ENCODE results near the gene GAPDH.
"Not testable (repeated sequence)": the region's sequence is repeated elsewhere in the genome, so short reads cannot be mapped to it uniquely, and the experiment has no call there.

The GAPDH gene

GRCh38 chr12:6492838-6493496 is 41.4 kb upstream of the GAPDH start, which contains the start of gene MRPL51:
Gene MRPL51 (minus strand): TSS chr12:6493262. CDS start chr12:6493136, 126 bp downstream.
- no peak for TF ChIP-seq CTCF (conservative IDR thresholded peaks at IDR 0.05; ENCODE audit: low read depth, low read length)
- Histone ChIP-seq H3K27ac (peak within 1 kb of the TSS; percentile 93), H3K4me2 (peak within 1 kb of the TSS; percentile 83), H2AFZ (ENCODE audit: low read depth) (peak within 1 kb of the TSS; percentile 27), H4K20me1 (ENCODE audit: insufficient read depth) (no peaks in the 10 kb centered on the region), H3K27me3 (ENCODE audit: insufficient read depth, low read depth) (no peaks in the 10 kb centered on the region), H3K4me3 (IDR thresholded peaks at IDR 0.05; ENCODE audit: insufficient read depth, low read depth, low read length) (peak within 1 kb of the TSS; percentile 51), H3K4me1 (ENCODE audit: low read depth, poor library complexity, severe bottlenecking) (peaks cover 16% of the 10 kb centered on the region), H3K9ac (peak within 1 kb of the TSS; percentile 86), H3K79me2 (ENCODE audit: insufficient read depth, low read depth) (peaks cover 35% of the 10 kb centered on the region), H3K36me3 (ENCODE audit: insufficient read depth) (no peaks in the 10 kb centered on the region)

- Histone ChIP-seq H3K4me1 (ENCODE audit: low read depth, poor library complexity, severe bottlenecking) (peaks cover 16% of the 10 kb centered on the region), H3K36me3 (ENCODE audit: insufficient read depth) (no peaks in the 10 kb centered on the region), H3K4me2 (peak within 1 kb of the TSS; percentile 83), H2AFZ (ENCODE audit: low read depth) (peak within 1 kb of the TSS; percentile 27), H3K27me3 (ENCODE audit: insufficient read depth, low read depth) (no peaks in the 10 kb centered on the region), H3K4me3 (IDR thresholded peaks at IDR 0.05; ENCODE audit: insufficient read depth, low read depth, low read length) (peak within 1 kb of the TSS; percentile 51), H4K20me1 (ENCODE audit: insufficient read depth) (no peaks in the 10 kb centered on the region), H3K9ac (peak within 1 kb of the TSS; percentile 86), H3K79me2 (ENCODE audit: insufficient read depth, low read depth) (peaks cover 35% of the 10 kb centered on the region), H3K27ac (peak within 1 kb of the TSS; percentile 93)
- peak; percentile 21; the same call in 1 of the 2 replicates for TF ChIP-seq CTCF (conservative IDR thresholded peaks at IDR 0.05; ENCODE audit: low read depth, low read length)
Observed at GRCh38 chr12:6493497-6494257, 40.6 kb upstream of the GAPDH start, which contains the start of gene NCAPD2. Gene NCAPD2 (plus strand): TSS chr12:6494102. CDS start chr12:6495099, 997 bp downstream.

- peak overlapping the region; percentile 51 for H3K4me3 ChIP-seq (IDR thresholded peaks at IDR 0.05; ENCODE audit: insufficient read depth, low read depth, low read length)
- H4K20me1 ChIP-seq (ENCODE audit: insufficient read depth), result no peaks in the 10 kb centered on the region
- H3K27ac ChIP-seq, result peak overlapping the region; percentile 93
- H3K9ac ChIP-seq, result peak overlapping the region; percentile 86; the same call in 1 of the 2 replicates
- H3K4me2 ChIP-seq, result peak overlapping the region; percentile 83
- H3K27me3 ChIP-seq (ENCODE audit: insufficient read depth, low read depth), result no peaks in the 10 kb centered on the region
- no peaks in the 10 kb centered on the region for H3K36me3 ChIP-seq (ENCODE audit: insufficient read depth)
- peaks cover 16% of the 10 kb centered on the region for H3K4me1 ChIP-seq (ENCODE audit: low read depth, poor library complexity, severe bottlenecking)
- no peak for TF ChIP-seq CTCF (conservative IDR thresholded peaks at IDR 0.05; ENCODE audit: low read depth, low read length)
- peaks cover 35% of the 10 kb centered on the region for H3K79me2 ChIP-seq (ENCODE audit: insufficient read depth, low read depth)
- H2AFZ ChIP-seq (ENCODE audit: low read depth), result peak overlapping the region; percentile 27; the same call in 1 of the 2 replicates
Observed at GRCh38 chr12:6494258-6494743, 40.0 kb upstream of the GAPDH start.

- no peak for TF ChIP-seq CTCF (conservative IDR thresholded peaks at IDR 0.05; ENCODE audit: low read depth, low read length)
- H3K27ac ChIP-seq, result no peak overlapping the region; the same call in 1 of the 2 replicates
- H3K36me3 ChIP-seq (ENCODE audit: insufficient read depth), result no peaks in the 10 kb centered on the region
Observed at GRCh38 chr12:6494968-6495367, 39.3 kb upstream of the GAPDH start.

GRCh38 chr12:6497291-6497690 is 37.0 kb upstream of the GAPDH start:
- not testable (repeated sequence) for H3K4me2 ChIP-seq; H3K36me3 ChIP-seq (ENCODE audit: insufficient read depth); H4K20me1 ChIP-seq (ENCODE audit: insufficient read depth); H3K9ac ChIP-seq; H2AFZ ChIP-seq (ENCODE audit: low read depth); H3K4me3 ChIP-seq (IDR thresholded peaks at IDR 0.05; ENCODE audit: insufficient read depth, low read depth, low read length); H3K27me3 ChIP-seq (ENCODE audit: insufficient read depth, low read depth); H3K27ac ChIP-seq
- Histone ChIP-seq H3K4me1 (ENCODE audit: low read depth, poor library complexity, severe bottlenecking) (peaks cover 13% of the 10 kb centered on the region), H3K79me2 (ENCODE audit: insufficient read depth, low read depth) (peaks cover 45% of the 10 kb centered on the region)

More at GRCh38 chr12:6494968-6495367, 39.3 kb upstream of the GAPDH start:
- Histone ChIP-seq H4K20me1 (ENCODE audit: insufficient read depth) (no peaks in the 10 kb centered on the region), H2AFZ (ENCODE audit: low read depth) (no peak overlapping the region), H3K4me2 (peak overlapping the region; percentile 83), H3K27me3 (ENCODE audit: insufficient read depth, low read depth) (no peaks in the 10 kb centered on the region), H3K9ac (peak overlapping the region; percentile 86; the same call in 1 of the 2 replicates), H3K4me3 (IDR thresholded peaks at IDR 0.05; ENCODE audit: insufficient read depth, low read depth, low read length) (no peak overlapping the region), H3K79me2 (ENCODE audit: insufficient read depth, low read depth) (peaks cover 35% of the 10 kb centered on the region), H3K4me1 (ENCODE audit: low read depth, poor library complexity, severe bottlenecking) (peaks cover 16% of the 10 kb centered on the region)

Data from KMS-11 (cell line).